Measurements from ENCODE around the gene ADAMTS6.
"Not testable (repeated sequence)": the region's sequence is repeated elsewhere in the genome, so short reads cannot be mapped to it uniquely, and the experiment has no call there.

The ADAMTS6 gene

GRCh38 chr5:65364907-65365306 lies 116.8 kb downstream of the ADAMTS6 start:
- no peak for DNase-seq

- no peak for DNase-seq
These were observed 118.2 kb downstream of the ADAMTS6 start for GRCh38 chr5:65363499-65363898.

GRCh38 chr5:65359981-65360380 lies 121.7 kb downstream of the ADAMTS6 start:
- no peak for DNase-seq

- no peak for DNase-seq
These were observed 122.2 kb downstream of the ADAMTS6 start for GRCh38 chr5:65359569-65359968.

GRCh38 chr5:65356274-65356673 lies 125.4 kb downstream of the ADAMTS6 start:
- DNase-seq: no peak

GRCh38 chr5:65355301-65355700 lies 126.4 kb downstream of the ADAMTS6 start:
- no peak for DNase-seq

GRCh38 chr5:65341835-65342234 lies 139.9 kb downstream of the ADAMTS6 start:
- no peak for DNase-seq

- no peak for DNase-seq
These were observed 143.0 kb downstream of the ADAMTS6 start for GRCh38 chr5:65338606-65339151.

DNA sequence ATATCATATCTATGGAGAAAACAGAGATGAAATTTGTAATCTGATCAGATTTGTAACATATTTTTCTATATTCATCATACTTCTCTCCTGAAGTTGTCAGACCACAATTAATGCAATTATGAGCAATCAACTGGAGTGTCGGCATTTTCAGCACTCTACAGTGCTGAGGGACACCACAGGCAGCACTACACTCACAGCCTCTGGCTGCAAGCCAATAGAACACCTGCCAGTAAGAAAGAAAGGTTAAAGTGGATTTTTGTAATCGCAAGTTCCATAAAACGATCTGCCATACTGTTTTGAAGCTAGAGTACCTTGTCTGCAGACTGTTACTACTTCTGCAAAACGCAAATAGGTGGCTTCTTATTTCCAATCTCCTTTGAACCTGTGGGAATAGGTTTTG lies 147.6 kb downstream of the ADAMTS6 start:
- no peak for DNase-seq

DNA sequence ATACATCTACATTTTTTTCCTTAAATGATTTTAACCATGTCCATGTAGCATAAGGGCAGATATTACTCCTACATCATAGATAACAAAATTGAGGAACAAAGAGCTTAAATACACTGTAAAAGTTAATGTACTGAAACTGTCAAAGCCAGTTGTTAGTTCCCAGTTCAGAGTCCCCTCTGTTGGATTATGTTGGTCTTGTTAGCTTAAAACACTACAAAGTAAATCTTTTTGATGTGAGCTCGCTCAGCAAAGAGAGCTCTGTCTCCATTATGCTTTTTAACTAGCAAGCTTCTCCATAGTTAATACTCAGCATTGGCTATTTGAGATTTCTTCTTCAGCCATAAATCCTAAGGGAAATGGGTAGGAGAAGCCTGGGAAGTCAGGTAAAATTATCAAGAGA lies 149.1 kb downstream of the ADAMTS6 start:
- no peak for DNase-seq

- no peak for DNase-seq
These were observed 152.5 kb downstream of the ADAMTS6 start for GRCh38 chr5:65329266-65329665.

DNA sequence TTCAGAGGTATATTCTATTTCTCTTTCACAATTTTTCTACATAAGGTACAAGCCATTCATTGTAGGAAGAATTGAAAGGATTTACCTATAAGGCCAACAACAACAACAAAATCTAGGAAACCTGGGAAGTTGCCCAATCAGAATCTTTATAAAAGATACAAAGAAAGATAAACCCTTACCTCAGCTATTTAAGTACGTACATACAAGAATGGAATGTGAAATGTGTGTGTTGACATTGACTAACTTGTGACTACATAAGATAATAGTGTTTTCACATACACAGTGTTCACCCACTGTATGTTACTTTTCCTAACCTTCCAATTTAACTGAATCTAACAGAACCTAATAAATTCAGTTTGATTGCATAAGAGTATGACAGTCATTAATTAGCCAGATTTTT lies 154.1 kb downstream of the ADAMTS6 start:
- no peak for DNase-seq

GRCh38 chr5:65326922-65327321 lies 154.8 kb downstream of the ADAMTS6 start:
- DNase-seq: no peak

GRCh38 chr5:65324226-65324625 lies 157.5 kb downstream of the ADAMTS6 start:
- DNase-seq: no peak

GRCh38 chr5:65320704-65321103 lies 161.0 kb downstream of the ADAMTS6 start:
- DNase-seq: not testable (repeated sequence)

DNA sequence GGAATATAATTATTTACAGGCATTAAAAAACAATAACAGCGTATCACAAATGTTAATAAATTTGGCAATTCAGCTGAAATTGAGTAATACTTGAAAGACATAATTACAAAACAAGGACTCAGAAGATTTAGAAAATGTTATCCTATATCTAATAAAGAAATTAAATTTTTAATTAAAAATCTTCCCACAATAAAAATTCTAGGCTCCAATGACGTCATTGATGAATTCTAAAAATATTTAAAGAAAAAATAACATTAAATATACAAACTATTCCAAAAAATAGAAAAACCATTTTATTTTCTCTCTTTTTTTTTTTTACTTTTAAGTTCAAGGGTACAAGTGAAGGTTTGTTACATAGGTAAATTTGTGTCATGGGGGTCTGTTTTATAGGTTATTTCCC lies 161.5 kb downstream of the ADAMTS6 start:
- DNase-seq: no peak

DNA sequence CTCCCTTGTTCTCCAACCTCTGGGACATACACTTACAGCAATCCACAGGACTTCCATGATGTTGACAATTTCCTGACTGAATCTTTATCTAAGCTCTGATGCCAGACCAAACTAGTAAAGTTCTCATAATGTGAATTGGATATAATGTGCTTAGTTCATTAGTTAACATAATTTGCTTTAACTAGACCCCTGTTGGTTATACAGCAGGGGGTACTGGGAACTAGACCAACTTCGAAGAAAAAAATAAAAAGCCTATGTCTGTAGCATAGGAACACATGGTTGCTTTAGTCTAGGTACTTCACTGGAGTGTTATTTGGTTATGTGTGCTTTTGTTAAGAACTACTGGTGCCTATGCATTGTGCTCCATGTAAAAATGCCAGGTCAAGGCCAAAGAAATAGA lies 173.8 kb downstream of the ADAMTS6 start:
- no peak for DNase-seq

DNA sequence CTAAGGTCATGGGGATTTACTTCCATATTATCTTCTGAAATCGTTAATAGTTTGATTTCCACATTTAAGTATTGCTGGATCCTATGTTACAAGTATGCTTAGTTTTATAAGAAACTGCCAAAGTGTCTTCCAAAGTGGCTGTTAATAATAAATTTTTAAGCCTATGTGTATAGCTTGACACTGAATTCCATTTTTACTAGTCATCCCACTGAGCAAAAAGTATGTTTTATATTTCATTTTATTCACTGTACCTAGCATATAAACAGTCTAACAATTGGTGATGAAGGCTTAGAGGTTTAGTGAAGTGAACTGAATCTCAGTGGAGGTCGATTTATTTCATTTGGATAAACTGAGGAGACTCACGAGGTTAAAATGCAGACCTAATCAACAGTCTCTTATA lies 174.6 kb downstream of the ADAMTS6 start:
- DNase-seq: no peak

GRCh38 chr5:65305913-65306312 lies 175.8 kb downstream of the ADAMTS6 start:
- DNase-seq: no peak

GRCh38 chr5:65299861-65300260 lies 181.9 kb downstream of the ADAMTS6 start:
- no peak for DNase-seq

DNA sequence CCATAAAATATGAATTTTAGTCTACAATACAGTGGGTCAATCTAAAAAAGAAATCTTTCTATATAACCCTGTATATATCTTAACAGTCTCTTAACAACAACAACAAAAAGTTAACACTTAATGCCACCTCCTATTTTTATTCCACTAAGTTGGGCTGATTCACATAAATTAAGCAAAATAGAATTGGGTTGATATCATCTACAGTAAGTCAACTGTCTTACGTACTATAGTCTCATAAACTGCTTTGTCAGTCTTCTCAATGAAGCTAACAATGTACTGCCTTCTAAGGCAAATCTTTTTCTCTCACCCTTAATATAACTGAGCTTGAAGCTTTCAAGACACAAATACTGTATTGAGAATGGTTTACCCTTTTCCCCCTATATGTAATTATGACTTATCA lies 185.7 kb downstream of the ADAMTS6 start:
- no peak for DNase-seq

DNA sequence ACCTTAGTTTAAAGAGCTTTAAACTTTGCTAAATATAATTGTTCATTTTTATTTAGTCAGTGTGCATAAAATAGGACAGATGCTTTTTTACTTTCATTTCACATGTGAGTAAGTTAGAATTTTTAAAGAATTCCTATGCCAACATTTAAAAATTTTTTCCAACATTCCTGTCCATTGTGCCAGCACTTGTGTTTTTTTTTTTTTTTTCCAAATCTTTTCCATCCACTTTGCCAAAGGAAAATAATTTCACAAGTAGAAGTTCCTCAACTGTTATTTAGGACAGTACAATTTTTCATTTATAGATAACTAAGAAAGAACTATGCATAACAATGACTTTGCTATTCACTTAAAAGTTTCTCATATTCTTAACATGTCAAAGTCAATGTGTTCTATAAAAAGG lies 189.5 kb downstream of the ADAMTS6 start:
- no peak for DNase-seq

GRCh38 chr5:65290677-65291076 lies 191.0 kb downstream of the ADAMTS6 start:
- no peak for DNase-seq

GRCh38 chr5:65288657-65289056 lies 193.1 kb downstream of the ADAMTS6 start:
- no peak for DNase-seq

DNA sequence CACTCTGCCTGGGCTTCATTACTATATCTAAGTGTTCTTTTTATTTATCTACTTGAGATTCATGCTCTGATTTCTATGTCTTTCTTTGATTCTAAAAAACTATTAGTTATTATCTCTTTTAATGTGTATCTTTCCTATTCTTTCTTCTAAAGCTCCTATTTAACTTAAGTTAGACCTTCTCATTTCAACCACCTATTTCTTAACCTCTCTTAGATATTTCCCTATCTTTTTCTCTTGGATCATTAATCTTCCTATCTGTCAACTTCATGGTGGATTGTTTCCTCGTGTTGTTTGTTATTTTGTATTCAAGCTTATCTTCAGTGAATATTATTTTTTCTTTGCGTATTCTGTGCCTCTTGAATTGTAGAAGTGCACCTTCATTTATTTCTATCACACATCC lies 202.1 kb downstream of the ADAMTS6 start:
- no peak for DNase-seq

Measured in hematopoietic multipotent progenitor cell treated with erythropoietin and hydrocortisone succinate and interleukin-3 and kit ligand, for 4 days (in vitro differentiated cells).